HK-2 (cell line): ENCODE results near the gene PPP1R13L.
A peak's percentile ranks its signal among the peaks of the same experiment; 100 is the strongest.
"Not testable (repeated sequence)": the region's sequence is repeated elsewhere in the genome, so short reads cannot be mapped to it uniquely, and the experiment has no call there.

ENCODE experiments used
- DNase-seq: peaks from one replicate; pipeline ENCODE4 v3.0.0-alpha.2; 2018; ENCODE audit not compliant: unreplicated experiment

PPP1R13L gene

GRCh38 chr19:45432543-45432942, 27.7 kb upstream of the PPP1R13L start:
- DNase-seq = not testable (repeated sequence)

GRCh38 chr19:45431008-45431407, 26.1 kb upstream of the PPP1R13L start:
- DNase-seq = not testable (repeated sequence)

GRCh38 chr19:45429896-45430295, 25.0 kb upstream of the PPP1R13L start:
- not testable (repeated sequence) for DNase-seq

- DNase-seq = no peak
Observed at GRCh38 chr19:45428384-45429231, 23.7 kb upstream of the PPP1R13L start.

GRCh38 chr19:45424191-45425058, 19.6 kb upstream of the PPP1R13L start:
- peak; percentile 90 for DNase-seq

- DNase-seq = peak; percentile 99
Observed at GRCh38 chr19:45423589-45424190, 18.8 kb upstream of the PPP1R13L start, which contains the start of gene ERCC1. TSS of gene ERCC1 (minus strand) at chr19:45423917. CDS start at chr19:45423374, 543 bp downstream.

- no peak for DNase-seq
Observed at GRCh38 chr19:45423033-45423588, 18.2 kb upstream of the PPP1R13L start.

- no peak for DNase-seq
Observed at GRCh38 chr19:45421947-45422498, 17.2 kb upstream of the PPP1R13L start.

- no peak for DNase-seq
Observed at GRCh38 chr19:45420871-45421270, 16.0 kb upstream of the PPP1R13L start.

- DNase-seq = no peak
Observed at GRCh38 chr19:45420356-45420755, 15.5 kb upstream of the PPP1R13L start.

- DNase-seq = no peak
Observed at GRCh38 chr19:45419895-45420294, 15.0 kb upstream of the PPP1R13L start.

- DNase-seq = no peak
Observed at GRCh38 chr19:45419396-45419795, 14.5 kb upstream of the PPP1R13L start.

GRCh38 chr19:45418802-45419201, 13.9 kb upstream of the PPP1R13L start:
- no peak for DNase-seq

GRCh38 chr19:45417151-45417550, 12.3 kb upstream of the PPP1R13L start:
- no peak for DNase-seq

GRCh38 chr19:45414468-45414867, 9.6 kb upstream of the PPP1R13L start:
- DNase-seq = no peak

GRCh38 chr19:45413497-45413896, 8.6 kb upstream of the PPP1R13L start:
- no peak for DNase-seq

- DNase-seq = not testable (repeated sequence)
Observed at GRCh38 chr19:45410330-45410729, 5.5 kb upstream of the PPP1R13L start.

- no peak for DNase-seq
Observed at GRCh38 chr19:45409557-45409920, 4.7 kb upstream of the PPP1R13L start.

GRCh38 chr19:45408830-45409556, 4.1 kb upstream of the PPP1R13L start:
- no peak for DNase-seq

GRCh38 chr19:45408121-45408520, 3.3 kb upstream of the PPP1R13L start:
- DNase-seq = no peak

- DNase-seq = not testable (repeated sequence)
Observed at GRCh38 chr19:45407585-45407984, 2.7 kb upstream of the PPP1R13L start.
